Sigmoid colon (tissue), 4 donors: ENCODE measurements around the gene IRGQ.

Experiments used
- EP300 ChIP-seq, 4 donors: sonication (generic); formaldehyde crosslinking; IDR thresholded peaks; one replicate each; pipeline ENCODE4 v1.6.1; 2017; ENCODE audit warnings: antibody characterized with exemption in 4 of 4
- POLR2A ChIP-seq, 2 donors: fragments of 450-650 bp; IDR thresholded peaks; one replicate each; pipeline ENCODE4 v1.6.1; 2016; ENCODE audit warnings: antibody characterized with exemption in 2 of 2, mild to moderate bottlenecking in 2 of 2, moderate library complexity in 2 of 2
- TF ChIP-seq, protein P1 (sequence below), 4 experiments: fragments of 450-650 bp in 3 of 4; fragments of 200-600 bp in 1 of 4; IDR thresholded peaks; one replicate each; pipeline ENCODE4 v1.5.1; 2016 to 2019; ENCODE audit warnings: antibody characterized with exemption in 4 of 4, mild to moderate bottlenecking in 3 of 4, moderate library complexity in 2 of 4

DNA sequence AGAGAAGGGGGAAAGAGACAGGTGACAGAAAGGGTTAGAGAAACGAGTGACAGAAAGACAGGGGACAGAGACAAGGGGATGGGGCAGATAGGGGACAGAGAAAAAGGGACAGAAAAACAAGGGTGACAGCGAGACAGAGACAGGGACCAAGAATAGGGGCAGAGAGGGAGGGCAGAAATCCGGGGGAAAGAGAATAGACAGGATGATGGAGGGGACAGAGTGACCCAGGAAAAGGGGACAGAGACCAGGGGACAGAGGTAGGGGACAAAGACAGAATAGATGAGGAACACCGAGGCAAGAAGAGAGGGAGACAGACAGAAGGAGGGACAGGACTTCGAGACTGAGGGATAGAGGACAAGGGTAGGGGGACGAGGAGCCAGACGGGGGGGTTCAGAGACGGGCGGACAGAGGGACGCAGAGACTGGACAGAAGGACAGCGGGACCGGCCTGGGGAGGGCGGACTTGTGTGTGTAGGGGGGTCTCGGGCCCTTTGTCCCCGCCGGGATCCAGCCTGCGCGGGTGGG, 43.1 kb upstream of the IRGQ start:
- TF ChIP-seq, protein P1, sequence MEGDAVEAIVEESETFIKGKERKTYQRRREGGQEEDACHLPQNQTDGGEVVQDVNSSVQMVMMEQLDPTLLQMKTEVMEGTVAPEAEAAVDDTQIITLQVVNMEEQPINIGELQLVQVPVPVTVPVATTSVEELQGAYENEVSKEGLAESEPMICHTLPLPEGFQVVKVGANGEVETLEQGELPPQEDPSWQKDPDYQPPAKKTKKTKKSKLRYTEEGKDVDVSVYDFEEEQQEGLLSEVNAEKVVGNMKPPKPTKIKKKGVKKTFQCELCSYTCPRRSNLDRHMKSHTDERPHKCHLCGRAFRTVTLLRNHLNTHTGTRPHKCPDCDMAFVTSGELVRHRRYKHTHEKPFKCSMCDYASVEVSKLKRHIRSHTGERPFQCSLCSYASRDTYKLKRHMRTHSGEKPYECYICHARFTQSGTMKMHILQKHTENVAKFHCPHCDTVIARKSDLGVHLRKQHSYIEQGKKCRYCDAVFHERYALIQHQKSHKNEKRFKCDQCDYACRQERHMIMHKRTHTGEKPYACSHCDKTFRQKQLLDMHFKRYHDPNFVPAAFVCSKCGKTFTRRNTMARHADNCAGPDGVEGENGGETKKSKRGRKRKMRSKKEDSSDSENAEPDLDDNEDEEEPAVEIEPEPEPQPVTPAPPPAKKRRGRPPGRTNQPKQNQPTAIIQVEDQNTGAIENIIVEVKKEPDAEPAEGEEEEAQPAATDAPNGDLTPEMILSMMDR (IDR thresholded peaks at IDR 0.05) = no peak
- no peak for TF ChIP-seq POLR2A (IDR thresholded peaks at IDR 0.05)
- no peak for TF ChIP-seq EP300 (IDR thresholded peaks at IDR 0.05)
